Neural progenitor cell (in vitro differentiated cells): ENCODE data around the gene TRPM6.

Experiments
- CTCF ChIP-seq: fragments of 200-600 bp; sonication (generic); IDR thresholded peaks from 2 replicates; pipeline ENCODE4 v1.5.1; 2017; ENCODE audit warnings: antibody characterized with exemption, mild to moderate bottlenecking
- EZH2 ChIP-seq: fragments of 200-600 bp; sonication (generic); IDR thresholded peaks from 2 replicates; pipeline ENCODE4 v1.6.1; 2017; ENCODE audit warnings: antibody characterized with exemption, mild to moderate bottlenecking, moderate library complexity

DNA sequence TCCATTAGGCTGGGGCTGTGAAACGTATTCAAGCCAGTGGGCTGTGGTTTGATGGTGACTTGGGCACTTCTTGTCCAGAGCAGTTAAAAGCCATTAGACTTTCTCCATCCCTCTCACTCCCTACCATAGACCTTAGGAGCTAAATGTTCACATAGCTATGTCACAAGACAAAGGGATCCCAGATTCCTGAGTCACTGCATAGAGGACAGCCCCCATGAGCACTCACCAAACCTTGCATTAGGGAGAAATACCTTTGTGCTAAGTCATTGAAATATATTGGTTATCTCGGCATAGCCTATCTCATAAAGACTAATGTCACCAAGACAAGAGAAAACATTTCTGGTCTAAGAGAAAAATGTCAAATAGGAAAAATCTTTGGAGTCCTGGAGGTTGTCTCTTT lies 104.3 kb downstream of the TRPM6 start:
- TF ChIP-seq CTCF, result no peak
- no peak for TF ChIP-seq EZH2
